Measurements from ENCODE around the gene TSPO. TPM values are rescaled to one million over a fixed set of nuclear protein-coding genes. Genes with fewer than 3 reads are reported as not detected.

Gene TSPO
- total RNA-seq = 206 and 216 TPM in 2 replicates

DNA sequence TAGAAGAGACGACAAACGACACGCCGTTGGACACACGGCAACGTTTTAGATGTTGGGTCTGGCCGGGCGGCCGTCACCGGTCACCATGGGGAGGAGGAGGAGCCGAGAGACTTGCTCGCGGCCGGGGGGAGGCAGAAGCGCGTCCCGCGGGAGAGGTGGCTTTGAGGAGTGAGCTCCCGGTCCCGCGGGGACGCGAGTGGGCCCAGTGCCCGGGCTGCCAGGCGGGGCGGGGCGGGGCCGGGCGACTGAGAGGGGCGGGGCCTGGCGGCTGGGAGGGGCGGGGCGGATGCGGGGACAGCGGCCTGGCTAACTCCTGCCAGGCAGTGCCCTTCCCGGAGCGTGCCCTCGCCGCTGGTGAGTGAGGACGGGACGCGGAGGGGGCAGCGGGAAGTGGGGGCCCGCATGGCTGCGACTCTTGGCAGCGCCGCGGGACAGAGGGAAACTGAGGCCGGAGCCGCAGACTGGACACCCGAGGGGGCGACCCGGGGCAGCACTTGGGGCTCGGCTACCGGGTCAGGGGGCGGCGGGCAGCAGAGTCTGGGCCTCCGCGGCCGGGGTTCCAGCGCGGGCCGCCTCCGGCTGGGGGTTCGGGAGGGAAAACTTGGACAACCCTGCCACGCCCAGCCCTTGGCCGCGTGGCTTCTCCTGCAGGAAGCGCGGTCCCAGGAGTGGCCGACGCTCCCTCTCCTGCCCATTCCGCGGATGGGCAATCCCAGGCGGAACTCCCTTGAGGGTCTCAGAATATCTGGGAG lies at the start of gene TSPO:
TSS of gene TSPO (plus strand) at position 309 of the 752 bp plus-strand sequence. CDS start 7,680 bp downstream, outside the sequence.

DNA sequence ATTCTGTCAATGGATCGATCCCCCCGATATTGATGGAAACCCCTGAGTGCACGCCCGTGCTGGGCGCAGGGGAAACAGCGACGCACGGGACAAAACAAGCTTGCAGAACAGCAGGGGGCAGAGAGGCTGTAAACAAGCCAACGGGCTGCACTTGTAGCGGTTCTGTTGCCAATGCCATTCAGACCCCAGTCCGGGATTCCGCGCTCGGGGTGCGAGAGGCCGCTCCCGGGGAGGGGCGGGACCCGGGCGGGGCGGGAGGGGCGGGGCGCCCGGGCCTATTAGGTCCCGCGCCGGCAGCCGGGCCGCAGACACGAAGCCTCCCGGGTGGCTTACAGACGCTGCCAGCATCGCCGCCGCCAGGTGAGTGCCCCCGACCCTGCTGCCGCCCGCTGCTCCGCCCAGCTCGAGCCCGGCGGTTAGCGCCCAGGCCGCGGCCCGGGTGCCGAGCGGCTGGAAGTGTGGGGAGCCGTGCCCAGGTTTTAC lies 40.9 kb upstream of the TSPO start, which contains the start of gene BIK:
TSS of gene BIK (plus strand) at position 307 of the 483 bp plus-strand sequence. CDS start 13,273 bp downstream, outside the sequence.

DNA sequence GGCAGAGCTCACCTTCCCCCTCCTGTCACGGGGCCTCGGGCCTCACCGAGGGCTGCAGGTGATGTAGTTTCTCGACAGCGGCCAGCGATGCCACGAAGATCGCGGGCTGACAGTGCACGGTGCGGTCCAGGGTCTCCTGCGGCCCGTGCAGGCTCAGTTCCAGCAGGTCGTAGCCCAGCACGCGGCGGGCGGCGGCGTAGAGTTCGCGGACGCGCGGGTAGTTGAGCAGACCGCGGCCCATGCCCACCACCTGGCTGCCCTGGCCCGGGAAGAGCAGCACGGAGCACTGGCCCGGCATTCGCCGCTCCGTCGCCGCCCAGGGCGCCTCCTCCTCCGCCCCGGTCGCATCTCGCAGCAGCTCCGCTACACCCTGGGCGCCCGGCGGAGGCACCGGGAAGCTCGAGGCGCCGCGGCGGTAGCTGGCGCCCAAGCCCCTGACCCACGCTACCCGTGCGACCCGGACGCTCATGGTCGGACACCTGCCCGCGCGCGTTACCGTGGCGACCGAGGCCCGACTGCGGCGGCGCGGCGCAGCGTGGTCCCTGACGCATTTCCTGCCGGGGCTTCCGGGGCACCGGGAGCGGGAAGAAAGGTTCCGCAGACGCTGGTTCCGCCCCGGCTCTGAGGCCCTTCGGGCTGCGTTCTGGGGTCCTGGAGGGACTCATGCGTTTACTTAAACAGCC lies 8.3 kb upstream of the TSPO start, which contains the start of gene MCAT:
TSS of gene MCAT (minus strand) at position 519 of the 683 bp plus-strand sequence. CDS start at position 469, 50 bp downstream.

DNA sequence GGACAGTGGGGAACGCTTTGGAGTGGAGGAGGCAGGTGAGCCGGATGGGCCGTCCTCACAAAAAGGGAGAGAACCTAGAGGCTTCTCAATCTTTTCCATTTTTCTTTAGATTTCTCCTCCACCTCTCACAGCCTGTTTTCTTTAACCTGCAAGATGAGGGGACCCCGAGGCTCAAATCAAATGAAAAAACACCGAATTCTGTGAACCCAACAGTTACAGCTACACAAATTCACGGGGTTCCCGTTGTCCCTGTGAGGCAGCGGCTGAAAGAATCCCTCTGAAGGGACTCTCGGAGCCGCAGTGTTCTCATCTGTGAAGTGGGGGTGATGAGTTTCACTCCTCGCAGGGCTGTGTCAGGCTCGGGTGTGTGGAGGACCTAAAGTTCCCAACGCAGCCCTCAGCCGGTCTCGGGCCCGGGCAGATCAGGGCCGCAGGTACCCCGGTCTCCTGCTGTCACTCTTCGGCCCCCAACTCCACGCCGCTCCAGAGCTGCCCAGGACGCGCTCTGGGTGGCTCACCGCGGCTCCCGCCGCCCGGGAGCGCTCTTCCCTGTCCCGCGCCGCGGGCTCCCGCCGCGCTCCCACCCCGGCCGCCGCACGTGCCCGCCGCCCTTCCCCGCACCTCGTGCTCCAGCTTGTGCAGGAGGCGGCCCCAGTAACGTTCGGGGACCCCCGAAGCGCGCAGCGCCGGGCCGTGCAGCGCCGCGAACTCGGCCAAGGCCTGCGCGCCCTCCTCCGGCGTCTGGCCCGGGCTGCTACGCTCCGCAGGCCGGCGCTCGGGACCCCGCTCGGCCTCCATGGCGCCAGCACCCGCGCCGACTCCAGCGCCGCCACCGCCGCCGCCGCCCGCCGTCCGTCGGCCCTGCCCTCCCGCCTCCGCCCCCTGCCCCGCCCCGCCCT lies 35.2 kb downstream of the TSPO start, which contains the start of gene TTLL12:
TSS of gene TTLL12 (minus strand) at position 863 of the 899 bp plus-strand sequence. CDS start at position 798, 65 bp downstream.

Other genes starting within 250 kb of the TSPO start
- gene PACSIN2, start 136.4 kb upstream of the TSPO start, total RNA-seq = 80.3 and 83.2 TPM in 2 replicates
- gene TTLL1, start 62.2 kb upstream of the TSPO start, total RNA-seq = 5.3 and 12.0 TPM in 2 replicates
- gene BIK, start 40.8 kb upstream of the TSPO start, total RNA-seq = 0.14 and 1.3 TPM in 2 replicates
- 17.9 and 20.4 TPM in 2 replicates for gene MCAT, start 8.2 kb upstream of the TSPO start, total RNA-seq
- gene TTLL12, start 35.6 kb downstream of the TSPO start, total RNA-seq = 40.9 and 65.1 TPM in 2 replicates
- not detected in 2 replicates for gene SCUBE1, start 191.8 kb downstream of the TSPO start, total RNA-seq